T-helper 17 cell (primary cell): ENCODE measurements around the gene SPATA3. TPM values are rescaled to one million over a fixed set of nuclear protein-coding genes. Genes with fewer than 3 reads are reported as not detected.

ENCODE experiments used
- ATAC-seq: fragments of 150-1000 bp; cut with Tn5 transposase; 2 replicates; pipeline ENCODE4 v1.10.0; 2021; ENCODE audit warnings: mild to moderate bottlenecking, moderate library complexity
- DNase-seq, 3 donors: peaks; one replicate each; pipeline versions ENCODE4 v3.0.0 to v3.0.0-alpha.2; 2020 to 2021
- H3K9me3 ChIP-seq: one replicate; pipeline ENCODE4 v1.7.0; 2013; ENCODE audit warnings: low read length, mild to moderate bottlenecking; ENCODE audit not compliant: control insufficient read depth, poor library complexity, severe bottlenecking
- H3K27ac Mint-ChIP-seq: one replicate; pipeline ENCODE4 v1.8.0; 2022; ENCODE audit warnings: mild to moderate bottlenecking, moderate library complexity, mixed read lengths
- H3K27me3 Mint-ChIP-seq: one replicate; pipeline ENCODE4 v1.8.0; 2022; ENCODE audit warnings: mixed read lengths
- H3K36me3 Mint-ChIP-seq: one replicate; pipeline ENCODE4 v1.8.0; 2022; ENCODE audit warnings: low read depth, mixed read lengths
- H3K4me1 Mint-ChIP-seq: one replicate; pipeline ENCODE4 v1.8.0; 2022; ENCODE audit warnings: mild to moderate bottlenecking, mixed read lengths
- H3K4me3 Mint-ChIP-seq: one replicate; pipeline ENCODE4 v1.8.0; 2022; ENCODE audit warnings: mild to moderate bottlenecking, moderate library complexity, mixed read lengths
- total RNA-seq, 4 donors: library from RNA in 2 of 4; stranded (reverse) in 2 of 4; gene quantifications; one replicate each; pipeline ENCODE4 v1.2.3 and lab custom pipeline; 2022 to 2026

SPATA3 gene
- total RNA-seq, 2 donors from 2014 or later: not detected

DNA sequence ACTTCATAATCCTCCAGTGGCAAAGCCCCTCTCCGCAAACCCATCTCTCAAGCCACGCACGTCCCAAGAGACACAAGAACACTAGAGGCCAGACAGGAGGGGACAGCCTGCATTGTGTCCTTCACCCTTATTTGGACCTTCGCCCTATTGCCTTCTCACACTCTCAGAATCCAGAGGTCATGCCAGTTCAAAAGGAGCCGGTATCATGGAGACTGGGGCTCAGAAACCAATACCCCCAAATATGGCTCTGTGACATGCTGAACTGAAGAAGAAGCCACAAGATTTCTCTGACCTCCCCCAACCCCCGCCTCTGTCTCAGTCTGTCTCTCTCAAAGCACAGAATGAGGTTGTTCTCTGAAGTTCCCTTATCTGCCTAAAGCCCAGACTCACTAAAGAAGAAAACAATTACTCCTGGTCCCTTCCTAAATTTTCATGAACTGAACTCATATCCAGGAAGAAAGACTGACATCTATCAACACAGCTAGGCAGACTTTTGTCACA lies 19.2 kb upstream of the SPATA3 start:
- H3K27ac Mint-ChIP-seq: peak overlapping the region; percentile 98
- peaks cover 33% of the 10 kb centered on the region for H3K4me1 Mint-ChIP-seq
- H3K4me3 Mint-ChIP-seq: no peak overlapping the region
- H3K27me3 Mint-ChIP-seq: no peaks in the 10 kb centered on the region
- H3K9me3 ChIP-seq: no peaks in the 10 kb centered on the region
- no peak for DNase-seq
- ATAC-seq: no peak
- no peaks in the 10 kb centered on the region for H3K36me3 Mint-ChIP-seq

DNA sequence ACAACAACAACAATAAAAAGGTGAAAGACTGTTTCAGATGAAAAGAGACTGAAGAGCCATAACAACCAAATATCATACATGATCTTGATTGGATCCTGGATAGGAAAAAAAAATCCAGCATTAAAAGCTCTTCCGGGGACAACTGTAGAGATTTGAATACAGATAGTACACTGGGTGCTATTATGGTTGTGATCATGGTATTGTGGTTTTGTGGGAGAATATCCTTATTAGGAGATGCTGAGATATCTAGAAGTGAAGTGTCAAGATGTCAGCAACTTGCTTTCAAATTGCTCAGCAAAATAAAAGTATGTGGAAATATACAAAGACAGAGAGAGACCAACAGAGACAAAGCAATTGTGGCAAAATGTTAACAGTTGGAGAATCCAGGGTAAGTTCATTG lies 15.5 kb upstream of the SPATA3 start:
- H3K36me3 Mint-ChIP-seq: no peaks in the 10 kb centered on the region
- H3K4me1 Mint-ChIP-seq: peaks cover 35% of the 10 kb centered on the region
- no peaks in the 10 kb centered on the region for H3K27me3 Mint-ChIP-seq
- peak overlapping the region; percentile 69 for H3K4me3 Mint-ChIP-seq
- ATAC-seq (no peak), DNase-seq (no peak)
- no peaks in the 10 kb centered on the region for H3K9me3 ChIP-seq
- peak overlapping the region; percentile 72 for H3K27ac Mint-ChIP-seq

- Mint-ChIP-seq H3K4me1 (peaks cover 38% of the 10 kb centered on the region), H3K27me3 (peaks cover 2% of the 10 kb centered on the region), H3K36me3 (no peaks in the 10 kb centered on the region), H3K27ac (peak overlapping the region; percentile 86), H3K4me3 (peak overlapping the region; percentile 80)
- DNase-seq (no peak), ATAC-seq (peak; percentile 77)
- H3K9me3 ChIP-seq: no peaks in the 10 kb centered on the region
Observed at GRCh38 chr2:230981704-230982103, 14.2 kb upstream of the SPATA3 start.

DNA sequence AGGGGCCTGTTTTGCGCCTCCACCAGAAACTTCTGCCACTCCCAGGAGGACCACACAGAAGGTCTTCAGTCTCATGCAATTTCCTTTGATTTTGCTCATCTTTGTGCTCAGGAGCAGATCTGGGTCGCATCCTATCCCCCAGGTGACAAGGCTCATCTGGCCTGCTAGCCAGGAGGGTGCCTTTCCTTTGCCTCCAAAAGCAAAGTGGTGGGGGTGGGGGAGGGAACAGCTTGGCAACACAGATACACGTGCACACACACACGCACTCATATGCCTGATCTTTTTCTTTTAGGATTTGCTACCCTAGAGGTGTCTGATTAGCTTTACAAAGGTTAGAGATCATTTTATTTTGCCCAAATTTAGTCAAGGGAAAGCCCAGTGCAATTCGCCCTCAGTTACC lies 13.8 kb upstream of the SPATA3 start:
- ATAC-seq (peak; percentile 9), DNase-seq (no peak)
- H3K36me3 Mint-ChIP-seq: no peaks in the 10 kb centered on the region
- H3K9me3 ChIP-seq: no peaks in the 10 kb centered on the region
- peak overlapping the region; percentile 31 for H3K4me3 Mint-ChIP-seq
- H3K27ac Mint-ChIP-seq: peak overlapping the region; percentile 86
- peaks cover 4% of the 10 kb centered on the region for H3K27me3 Mint-ChIP-seq
- peaks cover 37% of the 10 kb centered on the region for H3K4me1 Mint-ChIP-seq

DNA sequence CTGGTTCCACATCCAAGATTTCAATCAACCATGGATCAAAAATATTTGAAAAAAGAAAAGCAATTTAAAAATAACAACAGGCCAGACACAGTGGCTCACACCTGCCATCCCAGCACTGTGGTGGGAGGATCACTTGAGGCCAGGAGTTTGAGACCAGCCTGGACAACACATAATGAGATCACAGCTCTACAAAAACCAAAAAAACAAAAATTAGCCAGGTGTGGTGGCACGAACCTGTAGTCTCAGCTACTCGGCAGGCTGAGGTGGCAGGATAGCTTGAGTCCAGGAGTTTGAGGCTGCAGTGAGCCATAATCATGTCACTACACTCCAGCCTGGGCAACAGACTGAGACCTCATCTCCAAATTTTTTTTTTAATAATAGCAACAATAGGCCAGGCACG lies 13.4 kb upstream of the SPATA3 start:
- H3K4me3 Mint-ChIP-seq: no peak overlapping the region
- H3K27me3 Mint-ChIP-seq: peaks cover 4% of the 10 kb centered on the region
- DNase-seq: no peak
- H3K4me1 Mint-ChIP-seq: peaks cover 33% of the 10 kb centered on the region
- no peaks in the 10 kb centered on the region for H3K36me3 Mint-ChIP-seq
- H3K27ac Mint-ChIP-seq: no peak overlapping the region
- ATAC-seq: no peak
- H3K9me3 ChIP-seq: no peaks in the 10 kb centered on the region

DNA sequence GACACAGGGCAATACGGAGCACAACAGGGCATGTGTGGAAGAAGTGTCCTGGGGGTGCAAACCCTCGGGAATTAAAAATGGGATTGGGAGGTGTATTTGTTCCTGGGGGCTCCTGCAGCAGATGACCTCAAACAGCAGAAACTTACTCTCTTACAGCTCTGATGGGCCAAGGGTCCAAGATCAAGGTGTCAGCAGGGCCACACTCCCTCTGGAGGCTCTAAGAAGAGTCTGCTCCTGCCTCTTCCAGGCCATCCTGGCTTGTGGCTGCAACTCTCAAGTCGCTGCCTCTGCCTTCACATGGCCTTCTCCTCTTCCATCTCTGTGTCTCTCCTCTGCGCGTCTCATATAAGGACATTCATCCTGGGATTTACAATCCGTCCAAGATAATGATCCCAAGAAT lies 12.4 kb upstream of the SPATA3 start:
- Mint-ChIP-seq H3K4me1 (peaks cover 33% of the 10 kb centered on the region), H3K27ac (no peak overlapping the region), H3K36me3 (no peaks in the 10 kb centered on the region), H3K27me3 (peaks cover 4% of the 10 kb centered on the region), H3K4me3 (no peak overlapping the region)
- no peaks in the 10 kb centered on the region for H3K9me3 ChIP-seq
- DNase-seq (no peak), ATAC-seq (no peak)

GRCh38 chr2:230984393-230985220 lies 11.3 kb upstream of the SPATA3 start:
- H3K4me1 Mint-ChIP-seq: peaks cover 33% of the 10 kb centered on the region
- H3K27ac Mint-ChIP-seq: no peak overlapping the region
- peaks cover 4% of the 10 kb centered on the region for H3K27me3 Mint-ChIP-seq
- peak overlapping the region; percentile 53 for H3K4me3 Mint-ChIP-seq
- DNase-seq (no peak), ATAC-seq (no peak)
- H3K9me3 ChIP-seq: no peaks in the 10 kb centered on the region
- no peaks in the 10 kb centered on the region for H3K36me3 Mint-ChIP-seq

DNA sequence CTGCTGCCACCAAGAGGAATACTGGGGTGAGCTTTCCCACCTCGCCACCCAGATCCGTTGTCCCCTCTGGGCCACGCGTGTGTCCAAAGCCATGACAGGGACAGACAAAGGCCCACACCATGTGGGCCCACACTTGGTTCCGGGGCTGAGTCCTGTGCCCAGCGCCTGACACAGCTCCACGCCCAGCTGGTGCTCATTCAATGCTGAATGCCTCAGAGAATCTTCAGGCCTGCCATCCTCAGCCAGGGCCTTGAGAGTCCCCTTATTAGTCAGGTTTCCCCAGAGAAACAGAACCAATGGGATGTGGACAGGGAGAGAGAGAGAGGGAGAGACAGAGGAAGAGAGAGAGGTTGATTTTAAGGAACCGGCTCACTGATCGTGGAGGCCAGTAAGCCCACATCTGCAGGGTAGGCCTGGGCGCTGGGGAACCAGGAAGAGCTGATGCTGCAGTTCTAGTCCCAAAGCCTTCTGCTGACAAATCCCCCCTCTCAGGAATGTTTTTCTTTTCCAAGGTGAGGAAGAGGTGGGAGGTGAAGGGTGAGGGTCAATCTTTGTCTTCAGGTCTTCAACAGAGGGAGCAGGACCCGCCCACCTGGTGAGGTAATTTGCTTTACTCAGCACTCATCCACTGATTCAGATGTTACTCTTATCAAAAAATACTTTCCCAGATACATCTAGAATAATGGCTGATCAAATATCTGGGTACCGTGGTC lies 10.2 kb upstream of the SPATA3 start:
- no peak overlapping the region for H3K27ac Mint-ChIP-seq
- H3K4me1 Mint-ChIP-seq: peaks cover 26% of the 10 kb centered on the region
- H3K4me3 Mint-ChIP-seq: no peak overlapping the region
- H3K9me3 ChIP-seq: no peaks in the 10 kb centered on the region
- peaks cover 9% of the 10 kb centered on the region for H3K27me3 Mint-ChIP-seq
- DNase-seq (no peak), ATAC-seq (no peak)
- H3K36me3 Mint-ChIP-seq: no peaks in the 10 kb centered on the region

- H3K4me1 Mint-ChIP-seq: peaks cover 22% of the 10 kb centered on the region
- H3K27ac Mint-ChIP-seq: peak overlapping the region; percentile 29
- no peaks in the 10 kb centered on the region for H3K9me3 ChIP-seq
- peaks cover 13% of the 10 kb centered on the region for H3K27me3 Mint-ChIP-seq
- no peaks in the 10 kb centered on the region for H3K36me3 Mint-ChIP-seq
- no peak for ATAC-seq
- H3K4me3 Mint-ChIP-seq: peak overlapping the region; percentile 69
- DNase-seq: no peak
Observed at GRCh38 chr2:230986520-230987136, 9.3 kb upstream of the SPATA3 start.

- H3K9me3 ChIP-seq: no peaks in the 10 kb centered on the region
- peak overlapping the region; percentile 69 for H3K4me3 Mint-ChIP-seq
- peak; percentile 65 to 79 (median 75) for DNase-seq
- H3K4me1 Mint-ChIP-seq: peaks cover 16% of the 10 kb centered on the region
- H3K27ac Mint-ChIP-seq: peak overlapping the region; percentile 29
- ATAC-seq: peak; percentile 80
- no peaks in the 10 kb centered on the region for H3K36me3 Mint-ChIP-seq
- H3K27me3 Mint-ChIP-seq: peaks cover 20% of the 10 kb centered on the region
Observed at GRCh38 chr2:230987137-230988020, 8.5 kb upstream of the SPATA3 start.

DNA sequence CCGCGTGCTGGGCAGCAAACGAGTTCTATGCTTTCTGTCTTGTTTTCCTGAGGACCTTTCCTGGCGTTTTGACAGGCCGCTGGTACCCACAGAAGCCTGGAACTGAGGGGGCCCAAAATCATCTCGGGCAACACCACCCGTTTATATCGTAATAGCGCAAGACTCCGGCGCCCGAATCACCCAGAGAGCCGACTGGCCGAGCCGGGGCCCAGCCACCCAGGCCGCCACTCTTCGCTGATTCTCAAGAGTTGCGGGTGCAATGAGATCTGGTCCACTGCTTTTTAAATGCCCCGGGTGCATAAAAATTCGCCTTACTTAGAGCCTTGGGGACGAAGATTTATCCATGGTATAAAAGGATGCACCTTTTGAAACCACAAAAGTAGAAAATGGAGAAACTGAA lies 6.2 kb upstream of the SPATA3 start:
- no peak overlapping the region for H3K27ac Mint-ChIP-seq
- peaks cover 42% of the 10 kb centered on the region for H3K27me3 Mint-ChIP-seq
- H3K9me3 ChIP-seq: no peaks in the 10 kb centered on the region
- DNase-seq: no peak
- no peak overlapping the region for H3K4me3 Mint-ChIP-seq
- ATAC-seq: no peak
- no peaks in the 10 kb centered on the region for H3K36me3 Mint-ChIP-seq
- peaks cover 12% of the 10 kb centered on the region for H3K4me1 Mint-ChIP-seq

- Mint-ChIP-seq H3K4me3 (no peak overlapping the region), H3K27ac (no peak overlapping the region), H3K27me3 (peaks cover 48% of the 10 kb centered on the region), H3K36me3 (no peaks in the 10 kb centered on the region), H3K4me1 (peaks cover 8% of the 10 kb centered on the region)
- no peak for DNase-seq
- no peak for ATAC-seq
- H3K9me3 ChIP-seq: no peaks in the 10 kb centered on the region
Observed at GRCh38 chr2:230990131-230990898, 5.6 kb upstream of the SPATA3 start.
